ENCODE results near the gene FCHSD2. TPM values are rescaled to one million over a fixed set of nuclear protein-coding genes. Genes with fewer than 3 reads are reported as not detected.

Gene FCHSD2
- total RNA-seq, 1 donor from 2014 or later = 10.0 TPM

DNA sequence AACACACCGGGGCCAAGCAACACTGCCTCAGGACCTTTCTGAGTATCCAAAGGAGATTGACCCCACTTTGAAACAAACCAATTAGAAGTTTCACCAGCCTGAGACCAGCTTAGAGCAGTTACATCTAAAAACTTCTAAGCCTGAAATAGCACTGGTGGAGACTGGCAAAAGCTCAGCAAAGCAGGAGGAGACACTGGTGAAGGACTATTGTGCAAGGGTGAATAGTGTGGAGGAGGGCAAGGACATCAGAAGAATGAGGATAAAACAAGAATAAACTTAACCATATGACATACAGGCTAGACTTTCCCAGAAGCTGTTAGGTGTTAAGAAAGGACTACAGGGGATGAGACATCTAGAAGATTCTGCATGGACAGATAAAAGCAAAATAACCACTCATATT is 152.4 kb downstream of the FCHSD2 start:
- no peaks in the 10 kb centered on the region for H3K27me3 ChIP-seq (ENCODE audit: control insufficient read depth, insufficient read depth, low read length)
- no peak overlapping the region for H3K4me3 ChIP-seq (ENCODE audit: low read depth, low read length)
- FAIRE-seq (no peak), DNase-seq (ENCODE audit: low read depth) (no peak)
- TF ChIP-seq, protein P1, sequence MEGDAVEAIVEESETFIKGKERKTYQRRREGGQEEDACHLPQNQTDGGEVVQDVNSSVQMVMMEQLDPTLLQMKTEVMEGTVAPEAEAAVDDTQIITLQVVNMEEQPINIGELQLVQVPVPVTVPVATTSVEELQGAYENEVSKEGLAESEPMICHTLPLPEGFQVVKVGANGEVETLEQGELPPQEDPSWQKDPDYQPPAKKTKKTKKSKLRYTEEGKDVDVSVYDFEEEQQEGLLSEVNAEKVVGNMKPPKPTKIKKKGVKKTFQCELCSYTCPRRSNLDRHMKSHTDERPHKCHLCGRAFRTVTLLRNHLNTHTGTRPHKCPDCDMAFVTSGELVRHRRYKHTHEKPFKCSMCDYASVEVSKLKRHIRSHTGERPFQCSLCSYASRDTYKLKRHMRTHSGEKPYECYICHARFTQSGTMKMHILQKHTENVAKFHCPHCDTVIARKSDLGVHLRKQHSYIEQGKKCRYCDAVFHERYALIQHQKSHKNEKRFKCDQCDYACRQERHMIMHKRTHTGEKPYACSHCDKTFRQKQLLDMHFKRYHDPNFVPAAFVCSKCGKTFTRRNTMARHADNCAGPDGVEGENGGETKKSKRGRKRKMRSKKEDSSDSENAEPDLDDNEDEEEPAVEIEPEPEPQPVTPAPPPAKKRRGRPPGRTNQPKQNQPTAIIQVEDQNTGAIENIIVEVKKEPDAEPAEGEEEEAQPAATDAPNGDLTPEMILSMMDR (IDR thresholded peaks at IDR 0.05; ENCODE audit: insufficient read depth, low read length, severe bottlenecking) = no peak
- no peaks in the 10 kb centered on the region for H3K36me3 ChIP-seq (ENCODE audit: control insufficient read depth, insufficient read depth, low read length)

DNA sequence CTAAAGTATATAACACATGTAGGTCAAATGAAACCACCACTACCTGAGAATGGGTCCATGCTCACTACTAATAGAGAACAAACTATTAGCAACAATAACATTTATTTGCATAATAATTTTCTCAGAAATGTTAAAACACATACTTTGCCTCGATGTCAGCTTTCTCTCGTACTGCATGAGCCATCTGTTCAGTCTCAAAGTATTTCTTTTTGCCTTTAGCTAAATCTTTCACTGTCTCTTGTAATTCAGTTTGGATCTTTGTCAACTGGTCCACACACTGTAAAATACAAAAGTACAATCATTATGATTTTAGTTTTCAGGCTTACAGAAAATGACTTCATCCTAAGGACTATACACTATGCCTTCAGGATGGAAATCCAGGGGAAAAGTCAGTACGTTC is 153.3 kb downstream of the FCHSD2 start:
- no peaks in the 10 kb centered on the region for H3K36me3 ChIP-seq (ENCODE audit: control insufficient read depth, insufficient read depth, low read length)
- TF ChIP-seq, protein P1 (IDR thresholded peaks at IDR 0.05; ENCODE audit: insufficient read depth, low read length, severe bottlenecking) = no peak
- H3K4me3 ChIP-seq (ENCODE audit: low read depth, low read length) = no peak overlapping the region
- DNase-seq (ENCODE audit: low read depth) = no peak
- H3K27me3 ChIP-seq (ENCODE audit: control insufficient read depth, insufficient read depth, low read length) = no peaks in the 10 kb centered on the region
- FAIRE-seq = no peak

DNA sequence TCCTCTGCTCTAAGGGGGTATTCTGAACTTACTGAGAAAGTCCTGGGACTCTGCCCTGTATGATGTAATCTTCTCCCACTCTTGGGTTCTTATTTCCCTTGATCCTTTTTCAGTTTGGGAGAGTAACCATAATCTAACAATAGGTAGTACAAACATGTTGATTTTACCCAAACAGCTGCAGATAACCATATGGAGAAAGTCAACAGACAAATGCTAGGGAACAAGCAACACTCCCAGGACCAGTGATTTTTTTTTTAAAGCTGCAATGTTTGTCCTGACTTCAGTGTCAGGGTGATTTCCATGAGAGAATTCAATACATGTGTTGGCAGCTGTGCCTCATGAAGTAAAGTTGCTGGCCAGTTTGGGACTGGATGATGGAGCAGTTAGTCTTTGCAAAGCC is 156.5 kb downstream of the FCHSD2 start:
- FAIRE-seq (no peak), DNase-seq (ENCODE audit: low read depth) (no peak)
- TF ChIP-seq, protein P1 (IDR thresholded peaks at IDR 0.05; ENCODE audit: insufficient read depth, low read length, severe bottlenecking) = no peak
- no peak overlapping the region for H3K4me3 ChIP-seq (ENCODE audit: low read depth, low read length)
- H3K27me3 ChIP-seq (ENCODE audit: control insufficient read depth, insufficient read depth, low read length) = no peaks in the 10 kb centered on the region
- H3K36me3 ChIP-seq (ENCODE audit: control insufficient read depth, insufficient read depth, low read length) = no peaks in the 10 kb centered on the region

DNA sequence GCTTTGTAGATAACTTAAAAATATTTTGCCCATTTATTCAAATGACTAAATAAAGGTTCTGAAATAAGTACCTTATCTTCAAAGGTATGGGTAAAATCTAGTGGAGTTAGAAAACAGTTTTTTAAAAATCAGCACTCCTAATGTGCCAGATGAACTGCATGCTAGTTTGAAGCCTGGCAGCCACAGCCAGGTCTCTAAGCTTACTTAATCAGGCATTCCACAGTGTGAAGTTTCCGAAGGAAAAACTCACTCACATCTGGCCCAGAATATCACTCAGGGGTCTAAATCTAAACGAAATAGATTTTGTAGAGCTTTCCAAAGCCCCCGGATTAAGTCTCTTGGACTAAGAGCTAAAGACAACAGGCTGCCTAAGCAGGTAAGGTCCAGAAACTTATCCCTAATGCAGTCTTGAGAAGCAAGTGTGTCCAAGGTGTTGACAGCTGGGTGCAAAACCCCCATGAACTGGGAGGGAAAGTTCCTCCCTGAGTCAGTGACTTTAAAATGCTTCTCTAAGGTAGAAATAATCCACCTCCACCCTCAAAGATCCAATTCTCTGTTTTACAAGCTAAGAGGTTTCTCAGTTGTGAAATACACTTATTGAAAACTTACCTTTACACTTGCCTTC is 157.6 kb downstream of the FCHSD2 start:
- no peak for DNase-seq (ENCODE audit: low read depth)
- FAIRE-seq = no peak
- TF ChIP-seq, protein P1 (IDR thresholded peaks at IDR 0.05; ENCODE audit: insufficient read depth, low read length, severe bottlenecking) = no peak
- H3K27me3 ChIP-seq (ENCODE audit: control insufficient read depth, insufficient read depth, low read length) = no peaks in the 10 kb centered on the region
- no peak overlapping the region for H3K4me3 ChIP-seq (ENCODE audit: low read depth, low read length)
- no peaks in the 10 kb centered on the region for H3K36me3 ChIP-seq (ENCODE audit: control insufficient read depth, insufficient read depth, low read length)

DNA sequence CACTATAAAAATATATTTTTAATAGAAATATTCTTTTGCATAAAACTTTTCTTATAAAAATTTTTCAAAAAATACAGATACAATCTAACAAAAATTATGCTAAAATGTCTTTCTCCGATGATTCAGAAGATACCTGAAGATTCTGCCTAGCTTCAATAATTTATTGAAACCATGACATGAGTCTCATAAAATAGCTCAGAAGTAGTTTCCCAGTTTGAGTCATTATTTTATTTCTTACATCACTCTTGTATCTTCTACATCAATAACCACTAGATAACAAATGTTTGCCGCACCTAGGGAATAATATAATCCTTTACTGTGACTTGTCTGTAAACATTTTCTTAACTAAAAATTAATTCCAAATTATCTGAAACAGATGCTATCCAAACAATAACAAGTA is 158.6 kb downstream of the FCHSD2 start:
- Histone ChIP-seq H3K4me3 (ENCODE audit: low read depth, low read length) (no peak overlapping the region), H3K27me3 (ENCODE audit: control insufficient read depth, insufficient read depth, low read length) (no peaks in the 10 kb centered on the region), H3K36me3 (ENCODE audit: control insufficient read depth, insufficient read depth, low read length) (no peaks in the 10 kb centered on the region)
- FAIRE-seq = no peak
- no peak for DNase-seq (ENCODE audit: low read depth)
- TF ChIP-seq, protein P1 (IDR thresholded peaks at IDR 0.05; ENCODE audit: insufficient read depth, low read length, severe bottlenecking) = no peak

All from bronchial epithelial cell (primary cell).